AG04450 (cell line): ENCODE data around the gene QDPR. TPM values are rescaled to one million over a fixed set of nuclear protein-coding genes. Genes with fewer than 3 reads are reported as not detected.

Experiments used
- CTCF ChIA-PET: fragments of 300-600, 350-600 bp; formaldehyde crosslinking; extraction: SDS; loops from one replicate; lab custom pipeline; 2022; ENCODE audit warnings: antibody characterized with exemption, inconsistent platforms; lab: Charles Lee
- POLR2A ChIA-PET: fragments of 350-600 bp; formaldehyde crosslinking; extraction: SDS; loops from one replicate; lab custom pipeline; 2021; ENCODE audit warnings: antibody characterized with exemption, inconsistent platforms; lab: Yijun Ruan, JAX
- DNase-seq: peaks from one replicate; pipeline ENCODE4 v3.0.0-alpha.2; 2011; ENCODE audit warnings: low read depth, low spot score
- H3K27ac ChIP-seq: one replicate; pipeline ENCODE4 v1.5.1; 2012; ENCODE audit warnings: low read depth, low read length, control low read depth
- H3K27me3 ChIP-seq: one replicate; pipeline ENCODE4 v1.6.0; 2012; ENCODE audit warnings: low read length; ENCODE audit not compliant: control insufficient read depth, insufficient read depth
- H3K4me3 ChIP-seq: 2 replicates; pipeline ENCODE4 v1.5.1; 2011; ENCODE audit warnings: mild to moderate bottlenecking, low read depth, low read length, control low read depth
- H3K9me3 ChIP-seq: 2 replicates; pipeline ENCODE4 v1.5.1; 2012; ENCODE audit warnings: low read length; ENCODE audit not compliant: control insufficient read depth, insufficient read depth
- polyA plus RNA-seq: library from polyadenylated mRNA; depleted of rRNA; stranded (reverse); fragments of >200 nt; gene quantifications from 2 replicates; pipeline ENCODE4 v1.2.3, GENCODE V29; 2011
- TF ChIP-seq, protein P1 (sequence below): IDR thresholded peaks from 2 replicates; pipeline ENCODE4 v1.5.1; 2011; ENCODE audit warnings: low read depth, low read length, control low read depth, inconsistent platforms

Gene QDPR
- polyA plus RNA-seq, 1 experiment, result 36.4 TPM

DNA sequence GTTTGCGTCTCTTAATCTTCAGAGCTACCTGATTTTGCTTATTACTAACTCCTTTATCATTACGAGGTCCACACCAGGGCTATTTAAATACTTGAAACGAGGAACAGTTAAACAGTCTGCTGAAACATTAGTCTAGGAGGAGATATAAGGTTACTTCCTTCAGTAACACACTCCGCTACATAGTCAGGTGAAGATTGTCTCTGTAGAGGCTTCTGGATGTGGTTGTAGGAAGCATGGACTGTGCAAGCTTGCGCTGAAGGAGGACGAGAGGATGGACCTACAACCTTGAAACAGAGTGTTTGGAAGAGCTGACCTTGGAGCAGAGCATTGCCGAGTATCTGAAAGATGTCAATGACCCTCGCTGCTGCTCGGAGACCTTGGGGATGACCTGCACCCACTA, 3.0 kb upstream of the QDPR start, which contains the start of gene CLRN2:
Gene CLRN2, plus strand, starts transcription at position 301 of the 400 bp plus-strand sequence. CDS start 102 bp downstream, outside the sequence.
- CTCF ChIA-PET, result no interaction called here
- no peaks in the 10 kb centered on the region; the same call in 1 of the 2 replicates for H3K9me3 ChIP-seq
- POLR2A ChIA-PET, result no interaction called here
- TF ChIP-seq, protein P1, sequence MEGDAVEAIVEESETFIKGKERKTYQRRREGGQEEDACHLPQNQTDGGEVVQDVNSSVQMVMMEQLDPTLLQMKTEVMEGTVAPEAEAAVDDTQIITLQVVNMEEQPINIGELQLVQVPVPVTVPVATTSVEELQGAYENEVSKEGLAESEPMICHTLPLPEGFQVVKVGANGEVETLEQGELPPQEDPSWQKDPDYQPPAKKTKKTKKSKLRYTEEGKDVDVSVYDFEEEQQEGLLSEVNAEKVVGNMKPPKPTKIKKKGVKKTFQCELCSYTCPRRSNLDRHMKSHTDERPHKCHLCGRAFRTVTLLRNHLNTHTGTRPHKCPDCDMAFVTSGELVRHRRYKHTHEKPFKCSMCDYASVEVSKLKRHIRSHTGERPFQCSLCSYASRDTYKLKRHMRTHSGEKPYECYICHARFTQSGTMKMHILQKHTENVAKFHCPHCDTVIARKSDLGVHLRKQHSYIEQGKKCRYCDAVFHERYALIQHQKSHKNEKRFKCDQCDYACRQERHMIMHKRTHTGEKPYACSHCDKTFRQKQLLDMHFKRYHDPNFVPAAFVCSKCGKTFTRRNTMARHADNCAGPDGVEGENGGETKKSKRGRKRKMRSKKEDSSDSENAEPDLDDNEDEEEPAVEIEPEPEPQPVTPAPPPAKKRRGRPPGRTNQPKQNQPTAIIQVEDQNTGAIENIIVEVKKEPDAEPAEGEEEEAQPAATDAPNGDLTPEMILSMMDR, result no peak
- no peak for DNase-seq
- peaks cover 26% of the 10 kb centered on the region for H3K27me3 ChIP-seq
- no peak within 1 kb of the TSS for H3K27ac ChIP-seq
- no peak within 1 kb of the TSS for H3K4me3 ChIP-seq

DNA sequence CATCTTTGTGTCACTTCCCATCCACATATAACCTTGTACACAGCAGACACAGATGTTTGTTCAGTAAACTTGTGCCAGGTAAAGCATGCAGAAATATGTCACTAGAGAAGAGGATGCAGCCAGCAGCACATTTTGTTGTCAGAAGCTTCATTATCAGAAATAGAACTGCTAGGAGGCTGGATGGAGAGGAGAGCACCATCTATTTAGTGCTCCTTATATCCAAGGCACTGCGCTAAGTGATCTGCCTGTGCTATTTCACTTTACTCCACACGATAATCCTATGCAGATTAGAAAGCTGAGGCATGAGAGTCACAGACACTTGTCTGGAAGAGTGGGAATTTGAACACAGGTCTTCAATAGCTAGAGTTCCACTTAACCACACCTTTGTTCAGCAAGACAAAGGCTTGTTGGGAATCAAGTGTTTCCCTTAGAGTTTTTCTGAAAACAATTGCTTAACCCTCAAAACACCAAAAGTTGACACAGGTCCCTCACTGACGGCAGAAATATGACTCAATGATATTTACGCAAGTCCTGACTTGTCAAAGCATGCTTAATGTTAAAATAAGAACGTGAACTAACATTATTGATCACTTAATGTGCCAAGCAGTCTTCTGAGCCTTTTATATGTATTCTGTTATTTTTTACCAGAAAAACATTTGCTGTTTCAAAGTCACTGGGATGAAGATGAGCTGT, 1.2 kb upstream of the QDPR start:
- TF ChIP-seq, protein P1, result no peak
- no peaks in the 10 kb centered on the region; the same call in 1 of the 2 replicates for H3K9me3 ChIP-seq
- no peak overlapping the region for H3K4me3 ChIP-seq
- DNase-seq, result no peak
- POLR2A ChIA-PET, result no interaction called here
- peaks cover 23% of the 10 kb centered on the region for H3K27me3 ChIP-seq
- CTCF ChIA-PET, result interaction anchor here (0.6 to 2.1 kb wide), 5 partner anchors 9 to 1110 kb away, joined by 3 to 13 read pairs (median 3); no protein-coding TSS in a partner anchor
- H3K27ac ChIP-seq, result no peak overlapping the region

DNA sequence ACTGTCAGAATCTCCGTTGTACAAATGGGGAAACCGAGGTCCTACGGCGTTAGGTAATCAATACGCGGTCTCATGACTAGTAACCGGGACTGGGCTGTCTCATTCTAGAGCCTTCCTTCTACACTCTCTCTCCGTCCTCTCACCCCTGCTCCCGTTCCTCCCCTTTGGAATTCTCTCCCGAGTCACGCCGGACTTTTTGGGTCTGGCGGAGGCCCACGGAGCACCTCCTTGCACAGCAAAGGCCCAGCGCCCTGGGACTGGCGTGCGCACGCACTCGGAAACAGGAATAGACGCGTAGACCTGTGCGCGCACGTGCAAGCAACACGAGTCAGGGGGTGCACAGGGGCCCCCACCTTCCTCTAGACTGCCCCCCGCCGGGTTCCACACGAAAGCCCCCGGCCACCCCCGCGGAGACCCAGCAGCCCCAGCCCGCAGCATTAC, 361 bp downstream of the QDPR start:
- H3K27me3 ChIP-seq, result peaks cover 9% of the 10 kb centered on the region
- no peak for DNase-seq
- TF ChIP-seq, protein P1, result no peak
- H3K27ac ChIP-seq, result peak overlapping the region; percentile 34
- H3K9me3 ChIP-seq, result no peaks in the 10 kb centered on the region; the same call in 1 of the 2 replicates
- CTCF ChIA-PET, result interaction anchor here (1.2 kb wide), 1 partner anchor 1111 kb away, joined by 3 read pairs; no protein-coding TSS in a partner anchor
- peak overlapping the region; percentile 74 for H3K4me3 ChIP-seq
- POLR2A ChIA-PET, result no interaction called here

DNA sequence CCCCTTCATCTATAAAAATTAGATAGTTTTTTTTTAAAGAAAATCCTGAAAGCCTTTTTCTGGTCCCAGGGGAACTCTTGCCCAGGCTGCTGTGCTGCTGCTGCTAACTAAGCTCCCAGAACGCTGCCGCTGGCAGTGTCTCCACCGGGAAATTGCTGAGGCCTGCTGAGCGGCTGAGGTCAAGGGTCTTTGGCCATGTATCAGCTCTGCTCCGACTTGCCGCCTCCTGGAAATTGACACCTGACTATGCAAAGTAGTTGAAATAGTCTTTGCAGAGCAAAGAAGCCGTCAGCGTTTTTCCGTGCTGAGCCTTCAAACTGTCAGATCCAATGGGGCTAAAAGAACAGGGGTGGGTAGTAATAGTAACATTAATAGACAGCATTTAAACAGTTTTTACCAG, 839 bp downstream of the QDPR start:
- peaks cover 9% of the 10 kb centered on the region for H3K27me3 ChIP-seq
- H3K27ac ChIP-seq, result peak overlapping the region; percentile 34
- no peaks in the 10 kb centered on the region; the same call in 1 of the 2 replicates for H3K9me3 ChIP-seq
- peak overlapping the region; percentile 74 for H3K4me3 ChIP-seq
- no peak for DNase-seq
- ChIA-PET CTCF (interaction anchor here (1.5 kb wide), 1 partner anchor 38 kb away, joined by 9 read pairs; no protein-coding TSS in a partner anchor), POLR2A (no interaction called here)
- TF ChIP-seq, protein P1, result no peak

DNA sequence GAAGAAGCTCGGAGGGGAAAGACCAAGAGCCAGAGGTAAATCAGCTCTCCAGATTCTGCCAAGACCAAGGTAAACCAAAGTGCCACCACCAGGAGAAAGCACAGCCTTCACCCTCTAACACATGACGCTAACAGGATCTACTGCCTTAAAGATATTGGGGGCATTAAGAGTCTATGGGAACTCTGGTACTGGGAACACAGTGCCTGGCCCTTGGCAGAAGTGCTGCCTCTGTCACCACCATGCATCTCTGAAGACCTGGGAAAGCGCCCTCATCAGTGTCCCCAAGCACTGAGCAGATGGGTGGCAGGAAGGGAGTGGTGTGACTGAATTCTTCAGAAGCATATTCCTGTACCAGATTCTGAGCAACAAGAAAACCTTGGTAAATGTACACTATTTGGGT, 1.3 kb downstream of the QDPR start:
- DNase-seq, result no peak
- Histone ChIP-seq H3K27me3 (peaks cover 7% of the 10 kb centered on the region), H3K9me3 (no peaks in the 10 kb centered on the region; the same call in 1 of the 2 replicates), H3K27ac (no peak overlapping the region), H3K4me3 (no peak overlapping the region)
- TF ChIP-seq, protein P1, result no peak
- ChIA-PET POLR2A (no interaction called here), CTCF (interaction anchor here (0.6 to 1.5 kb wide), 4 partner anchors 9 to 1083 kb away, joined by 3 to 9 read pairs (median 3); no protein-coding TSS in a partner anchor)
